HG03175 (cell line): ENCODE measurements around the gene AFP.
"Not testable (repeated sequence)": the region's sequence is repeated elsewhere in the genome, so short reads cannot be mapped to it uniquely, and the experiment has no call there.

Experiments
- ATAC-seq: cut with Tn5 transposase; IDR thresholded peaks from one replicate; pipeline ENCODE4 v1.9.1; 2021; ENCODE audit warnings: mild to moderate bottlenecking, moderate library complexity; ENCODE audit not compliant: unreplicated experiment

The AFP gene

DNA sequence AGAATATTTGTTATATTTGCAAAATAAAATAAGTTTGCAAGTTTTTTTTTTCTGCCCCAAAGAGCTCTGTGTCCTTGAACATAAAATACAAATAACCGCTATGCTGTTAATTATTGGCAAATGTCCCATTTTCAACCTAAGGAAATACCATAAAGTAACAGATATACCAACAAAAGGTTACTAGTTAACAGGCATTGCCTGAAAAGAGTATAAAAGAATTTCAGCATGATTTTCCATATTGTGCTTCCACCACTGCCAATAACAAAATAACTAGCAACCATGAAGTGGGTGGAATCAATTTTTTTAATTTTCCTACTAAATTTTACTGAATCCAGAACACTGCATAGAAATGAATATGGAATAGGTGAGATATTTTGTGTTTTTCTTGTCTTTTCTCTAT, at the start of gene AFP:
Gene AFP (plus strand): TSS at position 238 of the 400 bp plus-strand sequence. CDS start 42 bp downstream, at position 280.
- no peak for ATAC-seq

DNA sequence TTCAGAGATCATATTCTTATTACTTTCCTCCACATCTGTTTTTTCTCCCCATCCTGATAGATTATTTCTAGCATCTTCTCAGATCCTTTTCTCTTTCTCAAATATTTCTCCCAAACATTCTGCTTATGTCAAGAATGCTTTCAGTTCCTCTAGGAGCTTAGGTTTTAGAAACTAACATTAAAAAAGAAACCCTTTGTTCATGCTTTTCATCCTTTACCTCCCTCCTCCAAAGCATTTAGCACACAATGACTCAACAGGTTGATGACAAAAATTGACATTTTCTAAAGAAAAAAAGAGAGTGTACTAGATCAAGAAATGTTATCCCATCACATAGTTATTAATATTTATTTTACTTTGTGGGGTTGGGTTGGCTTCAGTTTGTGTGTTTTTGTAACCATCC, 48.5 kb upstream of the AFP start:
- no peak for ATAC-seq

DNA sequence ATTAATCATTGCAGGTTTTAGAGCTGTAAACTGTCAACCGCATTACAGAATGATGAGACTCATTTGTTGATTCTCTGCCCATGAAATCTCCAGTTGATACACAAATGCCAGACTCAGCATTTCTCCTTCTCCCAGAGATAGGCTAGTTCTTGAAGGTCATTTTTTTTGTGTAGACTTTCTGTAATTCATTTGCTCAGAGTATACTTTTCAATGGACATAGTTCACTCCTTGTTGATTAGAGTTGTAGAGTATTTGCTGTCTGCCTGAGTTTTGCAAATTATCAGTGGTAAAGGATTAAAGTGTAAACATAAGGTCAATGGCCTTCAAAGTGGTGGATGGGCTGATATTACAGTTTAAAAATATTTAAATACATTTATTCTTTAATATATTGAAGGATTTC, 47.1 kb upstream of the AFP start:
- no peak for ATAC-seq

DNA sequence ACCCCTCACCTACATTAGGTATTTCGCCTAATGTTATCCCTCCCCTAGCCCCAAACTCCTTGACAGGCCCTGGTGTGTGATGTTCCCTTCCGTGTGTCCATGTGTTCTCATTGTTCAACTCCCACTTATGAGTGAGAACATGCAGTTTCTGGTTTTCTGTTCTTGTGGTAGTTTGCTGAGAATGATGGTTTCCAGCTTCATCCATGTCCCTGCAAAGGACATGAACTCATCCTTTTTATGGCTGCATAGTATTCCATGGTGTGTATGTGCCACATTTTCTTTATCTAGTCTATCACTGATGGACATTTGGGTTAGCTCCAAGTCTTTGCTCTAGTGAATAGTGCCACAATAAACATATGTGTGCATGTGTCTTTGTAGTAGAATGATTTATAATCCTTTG, 46.4 kb upstream of the AFP start:
- not testable (repeated sequence) for ATAC-seq

DNA sequence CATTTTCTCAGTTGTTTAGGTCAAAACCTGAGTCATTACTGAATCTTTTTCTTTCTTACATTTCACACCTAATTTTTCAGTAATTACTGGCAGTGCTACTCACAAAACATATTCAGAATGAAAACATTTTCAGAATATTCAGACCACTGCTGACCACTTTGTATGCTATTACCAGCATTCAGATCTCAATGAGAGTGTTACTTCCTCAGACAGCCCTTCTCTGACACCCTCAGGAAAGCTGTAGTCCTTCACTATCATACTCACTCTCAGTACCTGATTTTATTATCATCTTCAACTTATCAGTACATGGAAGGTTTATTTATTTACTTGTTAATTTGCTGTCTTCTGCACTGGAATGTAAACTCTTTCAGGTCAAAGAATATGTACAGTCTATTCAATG, 44.2 kb upstream of the AFP start:
- ATAC-seq = no peak

DNA sequence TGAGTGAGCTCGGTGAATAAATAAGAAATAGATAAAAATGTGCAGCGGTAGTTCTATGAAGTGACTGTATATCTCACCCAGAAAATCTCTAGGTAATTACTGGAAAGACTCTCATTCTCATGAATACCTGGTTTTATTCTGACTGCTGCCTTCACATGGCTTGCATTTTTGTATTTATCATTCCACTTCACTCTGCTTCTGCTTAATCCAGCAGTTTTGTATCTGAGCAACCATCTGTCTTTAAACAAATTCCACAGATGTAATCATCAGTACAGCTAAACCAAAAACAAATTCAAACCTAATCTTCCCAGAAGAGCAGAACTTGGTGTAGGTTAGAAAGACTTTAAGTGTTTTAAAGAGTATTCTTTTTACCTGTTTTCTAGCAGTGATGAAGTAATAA, 43.1 kb upstream of the AFP start:
- ATAC-seq = no peak

DNA sequence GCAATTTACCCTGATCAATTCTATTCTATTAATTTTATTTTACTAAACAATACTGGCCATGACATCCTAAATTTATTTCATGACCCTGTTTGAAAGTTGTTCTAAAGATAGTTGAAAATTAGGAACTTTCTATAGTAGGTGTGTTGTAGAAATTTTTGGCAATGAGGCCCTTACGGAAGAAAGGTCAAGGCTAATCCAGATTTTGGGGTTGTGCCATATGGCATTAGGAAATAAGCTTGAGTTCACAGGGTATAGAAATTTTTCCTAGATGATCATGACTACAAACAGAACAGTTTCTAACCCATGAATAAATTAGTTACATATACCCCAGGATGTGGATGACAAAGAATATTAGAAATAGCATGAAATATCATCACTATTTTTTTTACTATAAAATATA, 39.7 kb upstream of the AFP start:
- ATAC-seq = no peak

DNA sequence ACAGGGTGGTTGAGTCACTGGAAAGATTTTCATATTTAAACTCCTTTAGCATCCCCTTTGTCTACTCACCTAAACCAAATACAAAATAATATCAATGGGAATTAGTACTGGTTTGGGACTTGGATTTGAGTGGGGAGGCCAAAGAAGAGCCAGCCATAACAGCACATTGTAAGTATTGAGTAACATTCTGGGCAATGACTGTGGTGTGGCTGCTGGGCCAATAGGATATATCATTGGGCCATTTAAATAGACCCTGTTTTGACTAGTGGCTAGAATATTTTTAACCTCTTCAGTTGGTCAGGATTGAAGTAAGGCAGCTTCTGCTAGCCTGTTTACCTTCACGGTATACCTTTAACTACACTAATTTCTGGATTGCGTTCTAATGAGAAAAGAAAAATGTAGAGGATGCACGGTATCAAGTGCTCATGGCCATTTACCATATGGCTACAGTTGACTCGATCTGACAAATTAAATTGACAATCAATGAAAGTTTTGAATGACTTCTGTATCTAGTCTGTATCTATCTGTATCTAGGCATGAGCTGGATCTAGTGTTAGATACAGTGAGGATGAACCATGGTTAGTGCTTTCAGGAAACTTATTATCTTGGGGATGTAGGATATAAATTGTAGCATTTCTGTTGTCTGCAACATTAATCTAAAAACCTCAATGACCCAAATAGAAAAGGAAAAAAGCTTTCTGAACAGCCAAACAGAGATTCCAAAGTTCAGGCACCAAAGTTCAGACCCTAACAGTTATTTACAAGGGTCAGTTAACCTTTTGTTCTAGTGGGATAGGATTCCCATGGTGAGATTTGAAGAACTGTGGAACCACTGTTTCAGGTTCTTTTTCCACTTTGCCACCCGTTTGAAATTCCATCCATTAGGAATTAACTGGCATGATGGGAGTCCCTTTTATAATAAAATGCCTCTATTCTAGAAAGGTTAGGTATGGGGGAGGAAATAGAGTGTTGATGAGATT, 38.7 kb upstream of the AFP start:
- ATAC-seq = no peak

DNA sequence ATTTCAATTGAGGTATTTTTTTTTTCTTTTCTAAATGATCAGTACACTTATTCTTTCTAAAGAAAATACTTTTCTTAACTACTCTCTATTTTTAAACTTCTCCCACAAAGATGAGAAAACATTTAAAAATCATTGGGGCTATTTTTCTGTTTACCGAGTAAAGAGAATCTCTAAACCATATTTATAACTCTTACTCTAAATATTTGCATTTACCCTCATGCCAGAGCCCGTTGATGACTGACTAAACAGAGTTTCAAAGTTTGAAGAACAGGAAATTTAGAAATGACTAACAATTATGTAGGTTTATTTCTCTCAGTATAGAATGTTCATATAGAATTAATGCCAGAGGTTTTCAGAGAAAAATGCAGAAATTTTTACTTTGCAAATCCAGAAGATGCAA, 34.6 kb upstream of the AFP start:
- no peak for ATAC-seq

DNA sequence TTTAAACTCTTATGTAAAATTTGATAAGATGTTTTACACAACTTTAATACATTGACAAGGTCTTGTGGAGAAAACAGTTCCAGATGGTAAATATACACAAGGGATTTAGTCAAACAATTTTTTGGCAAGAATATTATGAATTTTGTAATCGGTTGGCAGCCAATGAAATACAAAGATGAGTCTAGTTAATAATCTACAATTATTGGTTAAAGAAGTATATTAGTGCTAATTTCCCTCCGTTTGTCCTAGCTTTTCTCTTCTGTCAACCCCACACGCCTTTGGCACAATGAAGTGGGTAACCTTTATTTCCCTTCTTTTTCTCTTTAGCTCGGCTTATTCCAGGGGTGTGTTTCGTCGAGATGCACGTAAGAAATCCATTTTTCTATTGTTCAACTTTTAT, 32.0 kb upstream of the AFP start, which contains the start of gene ALB:
Gene ALB (plus strand): TSS at position 246 of the 400 bp plus-strand sequence. CDS start 41 bp downstream, at position 287.
- no peak for ATAC-seq

DNA sequence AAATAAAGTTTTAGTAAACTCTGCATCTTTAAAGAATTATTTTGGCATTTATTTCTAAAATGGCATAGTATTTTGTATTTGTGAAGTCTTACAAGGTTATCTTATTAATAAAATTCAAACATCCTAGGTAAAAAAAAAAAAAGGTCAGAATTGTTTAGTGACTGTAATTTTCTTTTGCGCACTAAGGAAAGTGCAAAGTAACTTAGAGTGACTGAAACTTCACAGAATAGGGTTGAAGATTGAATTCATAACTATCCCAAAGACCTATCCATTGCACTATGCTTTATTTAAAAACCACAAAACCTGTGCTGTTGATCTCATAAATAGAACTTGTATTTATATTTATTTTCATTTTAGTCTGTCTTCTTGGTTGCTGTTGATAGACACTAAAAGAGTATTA, 31.6 kb upstream of the AFP start:
- ATAC-seq = no peak

DNA sequence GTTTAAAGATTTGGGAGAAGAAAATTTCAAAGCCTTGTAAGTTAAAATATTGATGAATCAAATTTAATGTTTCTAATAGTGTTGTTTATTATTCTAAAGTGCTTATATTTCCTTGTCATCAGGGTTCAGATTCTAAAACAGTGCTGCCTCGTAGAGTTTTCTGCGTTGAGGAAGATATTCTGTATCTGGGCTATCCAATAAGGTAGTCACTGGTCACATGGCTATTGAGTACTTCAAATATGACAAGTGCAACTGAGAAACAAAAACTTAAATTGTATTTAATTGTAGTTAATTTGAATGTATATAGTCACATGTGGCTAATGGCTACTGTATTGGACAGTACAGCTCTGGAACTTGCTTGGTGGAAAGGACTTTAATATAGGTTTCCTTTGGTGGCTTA, 30.9 kb upstream of the AFP start:
- ATAC-seq = no peak

DNA sequence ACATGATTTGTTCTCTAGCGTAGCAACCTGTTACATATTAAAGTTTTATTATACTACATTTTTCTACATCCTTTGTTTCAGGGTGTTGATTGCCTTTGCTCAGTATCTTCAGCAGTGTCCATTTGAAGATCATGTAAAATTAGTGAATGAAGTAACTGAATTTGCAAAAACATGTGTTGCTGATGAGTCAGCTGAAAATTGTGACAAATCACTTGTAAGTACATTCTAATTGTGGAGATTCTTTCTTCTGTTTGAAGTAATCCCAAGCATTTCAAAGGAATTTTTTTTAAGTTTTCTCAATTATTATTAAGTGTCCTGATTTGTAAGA, 29.5 kb upstream of the AFP start:
- no peak for ATAC-seq

DNA sequence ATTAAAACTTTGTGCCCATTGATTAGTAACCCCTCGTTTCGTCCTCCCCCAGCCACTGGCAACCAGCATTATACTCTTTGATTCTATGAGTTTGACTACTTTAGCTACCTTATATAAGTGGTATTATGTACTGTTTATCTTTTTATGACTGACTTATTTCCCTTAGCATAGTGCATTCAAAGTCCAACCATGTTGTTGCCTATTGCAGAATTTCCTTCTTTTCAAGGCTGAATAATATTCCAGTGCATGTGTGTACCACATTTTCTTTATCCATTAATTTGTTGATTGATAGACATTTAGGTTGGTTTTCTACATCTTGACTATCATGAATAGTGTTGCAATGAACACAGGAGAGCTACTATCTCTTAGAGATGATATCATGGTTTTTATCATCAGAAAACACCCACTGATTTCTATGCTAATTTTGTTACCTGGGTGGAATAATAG, 28.8 kb upstream of the AFP start:
- no peak for ATAC-seq

DNA sequence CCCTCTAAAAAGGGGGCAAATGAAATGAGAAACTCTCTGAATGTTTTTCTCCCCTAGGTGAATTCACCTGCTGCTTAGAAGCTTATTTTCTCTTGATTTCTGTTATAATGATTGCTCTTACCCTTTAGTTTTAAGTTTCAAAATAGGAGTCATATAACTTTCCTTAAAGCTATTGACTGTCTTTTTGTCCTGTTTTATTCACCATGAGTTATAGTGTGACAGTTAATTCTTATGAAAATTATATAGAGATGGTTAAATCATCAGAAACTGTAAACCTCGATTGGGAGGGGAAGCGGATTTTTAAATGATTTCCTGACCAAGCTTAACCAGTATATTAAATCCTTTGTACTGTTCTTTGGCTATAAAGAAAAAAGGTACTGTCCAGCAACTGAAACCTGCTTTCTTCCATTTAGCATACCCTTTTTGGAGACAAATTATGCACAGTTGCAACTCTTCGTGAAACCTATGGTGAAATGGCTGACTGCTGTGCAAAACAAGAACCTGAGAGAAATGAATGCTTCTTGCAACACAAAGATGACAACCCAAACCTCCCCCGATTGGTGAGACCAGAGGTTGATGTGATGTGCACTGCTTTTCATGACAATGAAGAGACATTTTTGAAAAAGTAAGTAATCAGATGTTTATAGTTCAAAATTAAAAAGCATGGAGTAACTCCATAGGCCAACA, 27.7 kb upstream of the AFP start:
- ATAC-seq = no peak

DNA sequence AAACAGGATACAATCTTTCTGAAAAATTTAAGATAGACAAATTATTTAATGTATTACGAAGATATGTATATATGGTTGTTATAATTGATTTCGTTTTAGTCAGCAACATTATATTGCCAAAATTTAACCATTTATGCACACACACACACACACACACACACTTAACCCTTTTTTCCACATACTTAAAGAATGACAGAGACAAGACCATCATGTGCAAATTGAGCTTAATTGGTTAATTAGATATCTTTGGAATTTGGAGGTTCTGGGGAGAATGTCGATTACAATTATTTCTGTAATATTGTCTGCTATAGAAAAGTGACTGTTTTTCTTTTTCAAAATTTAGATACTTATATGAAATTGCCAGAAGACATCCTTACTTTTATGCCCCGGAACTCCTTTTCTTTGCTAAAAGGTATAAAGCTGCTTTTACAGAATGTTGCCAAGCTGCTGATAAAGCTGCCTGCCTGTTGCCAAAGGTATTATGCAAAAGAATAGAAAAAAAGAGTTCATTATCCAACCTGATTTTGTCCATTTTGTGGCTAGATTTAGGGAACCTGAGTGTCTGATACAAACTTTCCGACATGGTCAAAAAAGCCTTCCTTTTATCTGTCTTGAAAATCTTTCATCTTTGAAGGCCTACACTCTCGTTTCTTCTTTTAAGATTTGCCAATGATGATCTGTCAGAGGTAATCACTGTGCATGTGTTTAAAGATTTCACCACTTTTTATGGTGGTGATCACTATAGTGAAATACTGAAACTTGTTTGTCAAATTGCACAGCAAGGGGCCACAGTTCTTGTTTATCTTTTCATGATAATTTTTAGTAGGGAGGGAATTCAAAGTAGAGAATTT, 26.8 kb upstream of the AFP start:
- no peak for ATAC-seq

DNA sequence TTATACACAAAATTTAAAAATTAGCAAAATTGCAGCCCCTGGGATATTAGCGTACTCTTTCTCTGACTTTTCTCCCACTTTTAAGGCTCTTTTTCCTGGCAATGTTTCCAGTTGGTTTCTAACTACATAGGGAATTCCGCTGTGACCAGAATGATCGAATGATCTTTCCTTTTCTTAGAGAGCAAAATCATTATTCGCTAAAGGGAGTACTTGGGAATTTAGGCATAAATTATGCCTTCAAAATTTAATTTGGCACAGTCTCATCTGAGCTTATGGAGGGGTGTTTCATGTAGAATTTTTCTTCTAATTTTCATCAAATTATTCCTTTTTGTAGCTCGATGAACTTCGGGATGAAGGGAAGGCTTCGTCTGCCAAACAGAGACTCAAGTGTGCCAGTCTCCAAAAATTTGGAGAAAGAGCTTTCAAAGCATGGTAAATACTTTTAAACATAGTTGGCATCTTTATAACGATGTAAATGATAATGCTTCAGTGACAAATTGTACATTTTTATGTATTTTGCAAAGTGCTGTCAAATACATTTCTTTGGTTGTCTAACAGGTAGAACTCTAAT, 26.0 kb upstream of the AFP start:
- ATAC-seq = no peak

DNA sequence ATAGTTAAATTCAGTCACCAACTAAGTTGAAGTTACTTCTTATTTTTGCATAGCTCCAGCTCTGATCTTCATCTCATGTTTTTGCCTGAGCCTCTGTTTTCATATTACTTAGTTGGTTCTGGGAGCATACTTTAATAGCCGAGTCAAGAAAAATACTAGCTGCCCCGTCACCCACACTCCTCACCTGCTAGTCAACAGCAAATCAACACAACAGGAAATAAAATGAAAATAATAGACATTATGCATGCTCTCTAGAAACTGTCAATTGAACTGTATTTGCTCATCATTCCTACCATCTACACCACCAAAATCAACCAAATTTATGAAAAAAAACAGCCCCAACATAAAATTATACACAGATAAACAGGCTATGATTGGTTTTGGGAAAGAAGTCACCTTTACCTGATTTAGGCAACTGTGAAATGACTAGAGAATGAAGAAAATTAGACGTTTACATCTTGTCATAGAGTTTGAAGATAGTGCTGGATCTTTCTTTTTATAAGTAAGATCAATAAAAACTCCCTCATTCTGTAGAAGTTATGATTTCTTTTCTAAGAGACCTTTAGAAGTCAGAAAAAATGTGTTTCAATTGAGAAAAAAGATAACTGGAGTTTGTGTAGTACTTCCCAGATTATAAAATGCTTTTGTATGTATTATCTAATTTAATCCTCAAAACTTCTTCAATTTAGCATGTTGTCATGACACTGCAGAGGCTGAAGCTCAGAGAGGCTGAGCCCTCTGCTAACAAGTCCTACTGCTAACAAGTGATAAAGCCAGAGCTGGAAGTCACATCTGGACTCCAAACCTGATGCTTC, 24.9 kb upstream of the AFP start:
- no peak for ATAC-seq

DNA sequence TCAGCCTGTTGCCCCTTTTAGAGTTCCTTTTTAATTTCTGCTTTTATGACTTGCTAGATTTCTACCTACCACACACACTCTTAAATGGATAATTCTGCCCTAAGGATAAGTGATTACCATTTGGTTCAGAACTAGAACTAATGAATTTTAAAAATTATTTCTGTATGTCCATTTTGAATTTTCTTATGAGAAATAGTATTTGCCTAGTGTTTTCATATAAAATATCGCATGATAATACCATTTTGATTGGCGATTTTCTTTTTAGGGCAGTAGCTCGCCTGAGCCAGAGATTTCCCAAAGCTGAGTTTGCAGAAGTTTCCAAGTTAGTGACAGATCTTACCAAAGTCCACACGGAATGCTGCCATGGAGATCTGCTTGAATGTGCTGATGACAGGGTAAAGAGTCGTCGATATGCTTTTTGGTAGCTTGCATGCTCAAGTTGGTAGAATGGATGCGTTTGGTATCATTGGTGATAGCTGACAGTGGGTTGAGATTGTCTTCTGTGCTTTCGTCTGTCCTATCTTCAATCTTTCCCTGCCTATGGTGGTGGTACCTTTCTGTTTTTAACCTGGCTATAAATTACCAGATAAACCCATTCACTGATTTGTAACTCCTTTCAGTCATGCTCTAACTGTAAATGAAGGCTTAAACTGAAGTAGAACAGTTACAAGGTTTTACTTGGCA, 24.1 kb upstream of the AFP start:
- no peak for ATAC-seq
